NCI-H774 (cell line): ENCODE measurements around the gene FAM151A.

Experiments used
- DNase-seq: peaks from one replicate; lab custom pipeline; 2025; lab: John Stamatoyannopoulos, UW

The FAM151A gene

DNA sequence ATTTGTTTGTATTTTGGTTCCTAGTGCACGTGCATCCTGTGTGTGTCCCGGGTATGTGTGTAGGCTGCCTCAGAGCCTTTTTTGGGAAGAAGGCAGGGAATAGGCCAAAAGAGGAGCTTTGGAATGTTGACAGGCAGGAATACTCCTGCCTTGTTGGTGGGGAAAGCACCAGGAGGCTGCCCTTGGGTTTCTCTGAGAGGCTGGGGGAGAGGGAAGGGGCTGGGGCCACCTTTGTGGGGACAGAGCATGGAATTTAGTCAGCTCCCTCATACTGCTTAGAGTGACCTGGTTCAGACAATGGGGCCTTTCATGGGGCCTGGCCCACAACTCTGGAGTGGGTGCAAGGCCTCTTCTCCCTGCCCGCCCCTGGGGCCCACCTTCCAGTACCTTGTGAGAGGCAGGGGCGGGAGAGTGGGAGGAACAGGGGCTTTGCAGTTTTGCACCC, 44.0 kb downstream of the FAM151A start:
- DNase-seq: no peak

DNA sequence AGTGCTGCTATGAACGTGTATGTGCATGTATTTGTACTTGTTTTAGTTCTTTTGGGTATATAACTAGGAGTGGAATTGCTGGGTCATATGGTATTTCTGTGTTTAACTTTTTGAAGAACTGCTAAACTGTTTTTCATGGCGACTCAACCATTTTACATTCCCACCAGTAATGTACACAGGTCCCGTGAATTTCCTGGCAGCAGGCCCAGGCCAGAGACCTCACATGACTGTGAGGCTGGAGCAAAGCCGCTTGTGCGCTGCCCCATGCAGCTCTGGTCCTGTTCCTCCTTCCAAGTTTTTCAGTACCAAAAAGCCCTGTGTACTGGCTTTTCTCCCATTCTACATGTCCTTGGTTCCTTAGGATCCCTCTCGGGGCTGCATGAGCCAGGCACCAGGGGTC, 45.7 kb downstream of the FAM151A start:
- peak; percentile 22 for DNase-seq

- no peak for DNase-seq
Measured at GRCh38 chr1:54575605-54576290, 47.6 kb downstream of the FAM151A start.

DNA sequence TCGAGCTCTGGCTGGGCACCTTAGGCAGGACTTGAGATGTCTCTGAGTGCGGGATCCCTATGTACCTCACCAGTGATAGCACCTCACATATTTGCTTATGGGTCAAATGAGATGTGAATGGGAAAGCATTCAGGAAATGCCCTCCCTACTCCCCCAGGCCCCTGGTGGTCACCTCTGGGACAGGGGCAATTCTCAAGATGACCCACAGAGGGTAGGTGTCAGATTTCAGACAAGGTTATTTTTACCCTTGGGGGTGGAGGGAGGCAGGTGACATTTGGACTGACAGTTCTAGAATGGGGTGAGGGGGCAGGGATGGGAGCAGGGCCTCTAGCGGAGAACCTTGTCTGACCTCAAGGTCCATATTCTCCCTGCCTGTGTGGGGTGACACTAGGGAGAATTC, 48.2 kb downstream of the FAM151A start:
- DNase-seq: no peak

GRCh38 chr1:54574158-54574778, 49.1 kb downstream of the FAM151A start:
- DNase-seq: no peak

DNA sequence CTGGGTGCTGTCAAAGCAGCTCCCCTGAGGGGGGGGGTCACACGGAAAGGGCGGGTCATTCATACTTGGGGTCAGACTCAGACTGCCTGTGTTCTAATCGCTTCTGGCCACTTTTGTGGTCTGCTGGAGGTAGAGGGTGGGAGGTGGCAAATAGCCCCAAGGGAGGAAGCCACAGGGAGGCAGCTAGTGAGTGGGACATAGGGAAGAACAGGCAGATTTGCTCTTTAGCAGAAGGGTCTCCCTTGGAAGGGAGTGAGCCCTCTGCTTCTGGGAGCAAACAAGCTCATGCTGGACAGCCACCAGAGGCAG, 50.8 kb downstream of the FAM151A start:
- no peak for DNase-seq

DNA sequence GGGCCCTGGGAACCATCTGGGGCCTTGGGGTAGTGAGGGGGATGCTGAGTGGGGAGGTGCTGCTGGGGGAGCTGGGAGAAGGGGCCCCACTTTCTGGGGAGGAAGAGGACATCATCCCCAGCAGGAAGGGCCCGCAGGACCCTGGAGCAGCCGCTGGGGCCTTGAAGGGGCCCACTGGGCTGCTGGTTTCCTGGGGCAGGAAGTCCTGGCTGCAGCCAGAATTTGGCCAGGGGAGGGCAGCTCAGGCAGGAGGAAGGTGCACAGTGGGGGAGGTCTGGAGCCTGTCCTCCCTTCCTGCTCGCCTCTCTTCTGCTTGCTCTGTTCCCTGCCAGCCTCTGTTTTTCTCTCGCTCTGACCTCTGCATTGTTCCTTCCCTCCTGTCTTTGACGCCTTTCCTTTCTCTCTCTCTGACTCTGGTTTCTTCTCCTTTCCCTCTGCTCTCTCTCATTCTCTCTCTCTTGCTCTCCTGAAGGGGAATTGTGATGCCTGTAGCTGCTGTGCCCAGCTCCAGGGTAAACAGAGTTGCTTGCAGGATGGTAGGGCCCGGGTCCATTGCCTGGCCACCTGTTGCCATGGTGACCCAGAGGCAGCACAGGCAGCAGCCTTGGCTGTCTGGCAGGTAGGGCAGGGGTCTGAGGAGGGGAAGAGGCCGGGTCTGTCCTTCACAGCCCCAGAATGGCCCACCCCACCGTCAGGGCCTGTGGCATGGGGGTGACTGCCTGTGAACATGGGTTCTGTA, 51.4 kb downstream of the FAM151A start:
- DNase-seq: no peak

DNA sequence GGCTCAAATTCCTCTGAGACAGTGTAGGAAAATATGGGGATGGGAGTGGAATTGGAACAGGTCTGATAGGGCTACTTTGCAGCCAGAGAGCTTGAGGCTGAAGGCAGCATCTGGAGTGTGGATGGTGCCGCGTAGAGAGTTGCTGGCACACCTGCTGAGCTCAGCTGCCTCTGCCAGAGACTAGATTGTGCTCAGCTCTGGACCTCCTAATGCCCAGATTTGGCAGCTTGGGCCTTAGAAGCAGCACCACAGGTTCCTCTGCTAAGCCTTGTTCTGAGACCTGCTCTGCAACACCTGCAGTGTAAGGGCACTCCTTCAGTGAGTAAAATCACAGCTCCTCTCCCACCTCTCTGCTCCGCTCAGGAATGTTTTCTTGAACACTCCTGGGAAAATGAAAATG, 52.0 kb downstream of the FAM151A start:
- peak; percentile 19 for DNase-seq

DNA sequence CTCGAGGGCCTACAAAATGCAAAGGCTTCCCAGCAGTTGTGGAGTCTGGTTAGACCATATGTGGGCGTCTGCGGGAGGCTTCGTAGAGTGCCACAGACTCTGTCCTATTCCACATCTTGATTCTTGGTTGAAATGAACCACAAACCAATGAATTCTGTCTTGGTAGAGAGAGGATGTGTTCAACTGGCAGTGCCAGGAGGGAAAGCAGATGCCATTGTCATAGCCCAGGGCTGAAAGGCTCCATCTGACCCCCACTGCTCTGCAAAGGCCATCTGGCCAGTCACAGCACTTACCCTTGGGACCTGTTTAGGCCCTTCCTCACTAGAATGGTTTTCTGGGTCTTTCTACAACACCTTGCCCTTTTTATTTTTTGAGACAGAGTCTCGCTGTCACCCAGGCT, 53.2 kb downstream of the FAM151A start:
- no peak for DNase-seq

GRCh38 chr1:54569339-54569738, 54.0 kb downstream of the FAM151A start:
- DNase-seq: no peak

DNA sequence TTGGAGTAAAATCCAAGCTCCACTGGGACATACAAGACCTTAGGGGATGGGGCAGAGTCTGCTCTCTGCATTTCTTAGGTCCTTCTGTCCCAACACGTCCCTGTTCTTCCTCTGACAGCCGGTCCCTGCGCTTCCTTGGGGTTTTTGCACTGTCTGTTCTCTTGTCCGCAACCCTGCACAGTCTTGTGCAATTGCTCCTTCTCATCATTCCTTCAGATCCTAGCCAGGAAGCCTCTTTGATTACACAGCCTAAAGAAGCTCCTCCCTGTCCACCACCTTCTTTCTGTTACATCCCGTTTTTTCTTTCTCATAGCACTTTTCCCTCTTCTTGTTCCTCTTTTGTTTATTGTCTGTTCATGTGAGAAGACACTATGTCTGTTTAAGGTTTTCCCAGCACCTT, 55.4 kb downstream of the FAM151A start:
- DNase-seq: no peak

- DNase-seq: no peak
Measured at GRCh38 chr1:54566438-54567141, 56.7 kb downstream of the FAM151A start.

DNA sequence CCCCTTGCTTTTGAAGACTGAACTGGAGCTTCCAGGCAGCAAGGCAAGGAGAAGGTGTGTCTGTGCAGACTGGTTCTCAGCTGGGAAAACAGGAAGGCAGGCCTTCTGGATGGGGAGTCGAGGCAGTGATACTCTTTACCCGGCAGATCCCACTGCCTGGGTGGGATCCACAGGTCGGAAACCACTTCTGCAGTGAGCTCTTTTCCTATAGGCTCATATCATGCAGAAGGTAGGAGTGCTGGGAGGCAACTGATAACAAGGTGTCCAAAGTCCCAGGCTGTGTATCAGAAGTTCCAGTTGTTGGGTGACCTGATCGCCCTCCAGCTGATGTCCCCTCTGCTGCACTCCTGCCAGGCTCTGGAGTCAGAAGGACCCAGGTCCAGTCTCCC, 58.2 kb downstream of the FAM151A start:
- DNase-seq: no peak

DNA sequence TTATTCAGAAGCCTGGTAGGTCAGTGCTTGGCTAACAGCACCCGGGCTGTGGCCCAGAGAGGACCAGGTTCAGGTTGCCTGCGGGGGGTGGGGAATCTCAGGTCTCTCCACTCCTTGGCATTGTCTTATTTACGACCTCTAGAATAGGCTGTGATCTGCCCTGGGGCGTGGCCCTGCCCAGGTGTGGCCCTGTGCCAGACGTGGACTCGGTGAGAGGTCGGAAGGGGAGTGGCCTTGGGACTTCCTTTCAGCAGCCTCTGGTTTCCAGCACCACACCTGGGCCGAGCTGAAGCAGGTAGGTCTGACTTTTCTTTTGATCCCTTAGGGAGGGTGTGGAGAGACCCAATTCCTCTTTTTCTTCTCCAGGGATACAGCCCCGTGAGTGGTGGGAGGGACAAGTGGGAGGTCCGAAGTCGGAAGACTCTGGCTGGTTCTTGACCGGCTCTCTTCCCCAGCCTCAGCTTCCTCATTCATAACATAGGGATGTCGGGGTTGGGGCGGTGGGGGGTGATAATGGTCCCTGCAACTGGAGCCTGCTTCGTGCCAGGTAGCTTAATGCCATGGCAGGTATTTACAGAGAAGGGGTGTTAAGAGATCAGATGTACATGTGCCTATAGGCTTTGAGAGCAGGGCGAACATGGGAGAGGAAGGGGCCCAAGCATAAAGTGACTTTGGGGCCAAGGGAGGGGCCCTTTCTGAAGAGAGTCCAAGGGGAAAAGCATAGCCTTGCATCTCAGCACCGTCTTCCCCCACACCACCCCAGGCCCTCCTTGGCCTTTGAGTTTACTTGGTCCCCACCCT, 58.8 kb downstream of the FAM151A start:
- peak; percentile 80 for DNase-seq

DNA sequence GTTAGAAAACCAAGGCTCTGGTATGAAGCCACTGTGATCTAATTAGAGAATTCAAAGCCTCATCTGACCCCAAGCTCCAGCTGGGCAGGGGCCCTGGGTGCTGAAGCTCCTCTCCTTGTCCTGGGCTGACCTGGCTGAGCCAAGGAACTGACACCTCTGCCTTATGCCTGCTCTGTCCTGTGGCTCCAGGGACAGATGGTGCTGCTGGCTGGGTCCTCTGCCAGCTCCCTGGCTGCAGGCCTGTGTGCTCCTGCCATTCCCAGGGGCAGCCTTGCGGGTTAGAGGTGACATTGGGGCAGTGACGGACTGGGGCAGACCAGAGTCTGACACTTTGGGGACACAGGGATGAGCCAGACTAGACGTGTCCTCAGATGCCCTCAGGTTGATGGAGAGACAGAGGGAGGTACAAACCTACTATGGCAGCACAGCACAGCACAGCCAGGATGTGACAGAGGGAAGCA, 63.5 kb downstream of the FAM151A start:
- no peak for DNase-seq
